A172 (cell line): ENCODE measurements around the gene AIPL1. TPM values are rescaled to one million over a fixed set of nuclear protein-coding genes. Genes with fewer than 3 reads are reported as not detected.

ENCODE experiments used
- DNase-seq: peaks from one replicate; pipeline ENCODE4 v3.0.0-alpha.2; 2015; ENCODE audit warnings: low spot score
- total RNA-seq: library from RNA; depleted of rRNA; stranded (reverse); fragments of >200 nt; shearing (Covaris generic); gene quantifications from 2 replicates; pipeline ENCODE4 v1.2.3, GENCODE V29; 2014

Gene AIPL1
- total RNA-seq, 1 experiment from 2014 or later, result not detected

- no peak for DNase-seq
These were observed 32.6 kb upstream of the AIPL1 start for GRCh38 chr17:6467567-6467966.

GRCh38 chr17:6465206-6466003 lies 30.5 kb upstream of the AIPL1 start:
- DNase-seq, result no peak

- no peak for DNase-seq
These were observed 29.6 kb upstream of the AIPL1 start for GRCh38 chr17:6464446-6465041.

GRCh38 chr17:6463616-6464445 lies 28.9 kb upstream of the AIPL1 start:
- no peak for DNase-seq

- no peak for DNase-seq
These were observed 27.8 kb upstream of the AIPL1 start for GRCh38 chr17:6462692-6463091.

- DNase-seq, result no peak
These were observed 27.0 kb upstream of the AIPL1 start for GRCh38 chr17:6461792-6462524.

GRCh38 chr17:6461246-6461645 lies 26.3 kb upstream of the AIPL1 start:
- no peak for DNase-seq

GRCh38 chr17:6460531-6461161 lies 25.7 kb upstream of the AIPL1 start:
- no peak for DNase-seq

- DNase-seq, result no peak
These were observed 23.6 kb upstream of the AIPL1 start for GRCh38 chr17:6458460-6458950.

GRCh38 chr17:6457688-6458459 lies 23.0 kb upstream of the AIPL1 start:
- no peak for DNase-seq

GRCh38 chr17:6456914-6457687 lies 22.2 kb upstream of the AIPL1 start:
- peak; percentile 83 for DNase-seq

- no peak for DNase-seq
These were observed 21.4 kb upstream of the AIPL1 start for GRCh38 chr17:6456321-6456720.

GRCh38 chr17:6455321-6455705 lies 20.4 kb upstream of the AIPL1 start:
- no peak for DNase-seq

GRCh38 chr17:6454495-6455320 lies 19.8 kb upstream of the AIPL1 start:
- no peak for DNase-seq

- DNase-seq, result no peak
These were observed 18.5 kb upstream of the AIPL1 start for GRCh38 chr17:6453279-6454024.

- no peak for DNase-seq
These were observed 17.7 kb upstream of the AIPL1 start for GRCh38 chr17:6452471-6453266.
